HG03439 (cell line): ENCODE data around the gene GTF3C4.

Experiments used
- ATAC-seq: cut with Tn5 transposase; IDR thresholded peaks from one replicate; pipeline ENCODE4 v1.9.1; 2021; ENCODE audit warnings: mild to moderate bottlenecking, moderate library complexity; ENCODE audit not compliant: unreplicated experiment

GTF3C4 gene

DNA sequence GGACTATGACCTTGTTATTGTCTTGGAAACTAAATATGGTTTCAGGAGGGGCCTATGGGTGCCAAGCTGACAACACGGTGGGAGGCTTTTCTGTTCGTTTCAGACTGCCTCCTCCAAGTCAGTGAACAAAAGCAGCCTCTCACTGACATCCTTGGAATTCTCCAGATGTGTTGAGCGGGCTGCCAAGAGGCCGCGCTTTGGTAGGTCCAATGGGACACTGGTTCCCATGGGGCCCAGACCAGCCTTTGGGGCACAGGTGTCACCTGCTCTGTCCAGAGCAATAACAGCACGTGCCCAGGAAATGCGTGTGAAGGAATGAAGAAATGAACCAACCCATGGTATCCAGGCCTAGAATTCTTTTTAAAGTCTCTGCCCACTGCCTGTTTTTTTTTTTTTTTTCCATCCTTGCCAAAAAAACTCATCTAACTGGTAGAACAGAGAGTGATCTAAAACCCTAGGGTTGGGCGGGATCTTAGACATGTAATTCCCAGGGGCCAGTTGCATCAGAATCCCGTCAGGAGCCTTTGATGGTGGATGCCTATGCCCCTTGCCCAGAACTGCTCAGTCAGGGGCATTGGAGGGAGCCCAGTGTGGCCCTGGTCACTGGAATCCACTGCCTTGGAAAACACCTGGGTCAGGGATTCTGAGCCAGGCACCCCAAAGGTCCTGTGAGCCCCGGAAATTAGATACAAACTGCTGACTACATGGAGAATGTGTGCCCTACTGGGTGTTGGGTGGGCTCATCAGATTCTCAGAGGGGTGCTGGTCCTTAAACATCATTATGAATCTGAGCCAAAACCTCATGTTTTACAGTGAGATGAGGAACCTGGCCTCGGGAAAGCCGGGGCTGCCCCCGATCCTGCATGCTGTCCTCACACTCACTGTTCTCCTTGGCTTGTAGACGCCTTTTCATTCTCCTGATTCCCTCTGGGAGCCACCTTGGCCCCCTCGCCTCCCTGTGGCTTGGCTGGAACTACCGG, 60.1 kb downstream of the GTF3C4 start:
- no peak for ATAC-seq

DNA sequence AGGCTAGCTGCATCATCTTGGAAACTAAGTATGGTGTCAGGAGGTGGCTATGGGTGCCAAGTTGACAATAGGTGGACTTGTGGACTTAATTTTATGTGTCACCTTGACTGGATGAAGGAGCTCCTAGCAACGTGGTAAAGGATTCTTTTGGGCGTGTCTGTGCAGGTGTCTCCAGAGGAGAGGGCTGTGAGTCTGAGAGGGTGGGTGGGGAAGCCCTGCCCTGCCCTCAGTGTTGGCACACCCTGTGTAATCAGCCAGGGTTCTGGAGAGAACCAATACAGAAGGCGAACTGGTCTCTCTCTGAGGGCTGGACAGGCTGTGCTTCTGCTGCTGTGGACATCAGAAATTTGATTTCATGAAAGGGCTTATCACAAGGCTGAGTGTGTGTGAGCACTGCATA, 61.0 kb downstream of the GTF3C4 start:
- no peak for ATAC-seq

DNA sequence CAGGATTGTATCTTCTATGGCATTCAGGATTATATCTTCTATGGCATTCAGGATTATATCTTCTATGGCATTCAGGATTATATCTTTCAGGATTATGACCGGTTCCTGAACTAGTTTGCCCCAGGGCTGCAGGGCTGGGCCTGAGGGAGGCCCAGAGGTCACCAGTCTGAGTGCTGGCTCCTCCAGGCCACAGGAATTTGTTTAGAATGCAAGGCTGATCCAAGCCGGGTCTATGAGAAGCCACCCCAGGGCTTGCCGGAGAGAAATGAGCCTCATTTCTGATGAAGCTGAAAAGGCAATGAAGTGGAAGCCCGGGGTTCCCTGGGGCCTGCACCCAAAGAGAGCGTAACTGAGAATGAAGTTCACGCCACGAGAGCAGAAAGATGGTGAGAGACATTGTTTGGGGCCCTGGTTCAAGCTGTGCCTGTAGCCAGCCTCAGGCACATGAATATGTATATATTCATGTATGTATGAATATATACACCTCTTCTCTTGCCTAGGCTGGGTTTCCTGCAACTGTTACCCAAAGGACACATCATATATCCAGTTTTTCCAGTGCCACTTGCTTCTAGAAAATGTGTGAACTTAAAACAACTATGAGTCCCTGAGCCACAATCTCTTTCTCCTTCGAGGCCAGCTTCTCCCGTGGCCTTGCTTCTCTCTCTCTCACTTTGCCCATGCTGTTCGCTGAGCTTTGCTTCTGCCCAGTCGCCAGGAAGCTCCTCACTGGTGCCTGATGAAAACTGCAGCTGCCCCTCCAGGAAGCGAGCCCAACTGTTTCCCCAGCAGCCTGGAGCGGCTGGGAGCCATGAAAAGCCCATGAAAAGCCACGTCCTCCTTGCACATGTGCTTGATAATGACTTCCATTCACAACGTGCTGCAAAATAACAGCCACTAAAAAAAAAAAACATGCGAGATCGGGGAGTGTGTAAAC, 62.3 kb downstream of the GTF3C4 start:
- no peak for ATAC-seq

DNA sequence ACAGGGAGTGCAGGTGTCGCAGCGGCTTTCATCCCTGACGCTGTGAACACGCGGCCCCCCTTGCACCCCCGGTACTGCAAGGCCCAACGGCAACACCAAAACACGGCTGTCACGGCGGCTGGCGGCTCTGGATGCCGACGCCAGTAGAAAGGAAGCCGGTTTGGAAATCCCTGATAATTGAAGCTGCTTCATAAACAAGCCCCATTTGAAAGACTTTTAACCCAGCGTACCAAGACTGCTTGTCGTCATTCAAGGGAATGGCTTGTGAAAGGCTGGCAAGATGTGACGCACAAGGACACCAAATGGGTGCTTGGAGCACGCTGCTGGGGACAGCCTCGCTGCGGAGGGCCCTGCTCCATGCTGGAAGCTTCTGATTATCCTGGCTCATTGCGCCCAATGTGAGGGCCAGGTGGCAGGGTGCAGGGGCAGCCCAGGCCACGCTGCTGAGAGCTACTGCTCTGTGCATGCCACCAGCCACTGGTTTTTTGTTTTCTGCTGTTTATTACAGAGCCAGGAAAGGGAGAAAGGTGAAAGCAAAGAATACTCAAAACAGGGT, 63.1 kb downstream of the GTF3C4 start:
- ATAC-seq: no peak

- ATAC-seq: no peak
Observed at GRCh38 chr9:132739710-132740310, 69.5 kb downstream of the GTF3C4 start.

- ATAC-seq: no peak
Observed at GRCh38 chr9:132740526-132741309, 70.5 kb downstream of the GTF3C4 start.

GRCh38 chr9:132742821-132743311, 72.6 kb downstream of the GTF3C4 start:
- ATAC-seq: no peak

GRCh38 chr9:132743931-132744479, 73.7 kb downstream of the GTF3C4 start:
- ATAC-seq: no peak
